ENCODE data around the gene PCIF1. TPM values are rescaled to one million over a fixed set of nuclear protein-coding genes. Genes with fewer than 3 reads are reported as not detected.

The PCIF1 gene
- total RNA-seq, result 10 to 100 TPM; 13.3 to 19.2 (median 17.7) TPM
- 10 to 100 TPM; 22.9 to 34.9 TPM for polyA plus RNA-seq

DNA sequence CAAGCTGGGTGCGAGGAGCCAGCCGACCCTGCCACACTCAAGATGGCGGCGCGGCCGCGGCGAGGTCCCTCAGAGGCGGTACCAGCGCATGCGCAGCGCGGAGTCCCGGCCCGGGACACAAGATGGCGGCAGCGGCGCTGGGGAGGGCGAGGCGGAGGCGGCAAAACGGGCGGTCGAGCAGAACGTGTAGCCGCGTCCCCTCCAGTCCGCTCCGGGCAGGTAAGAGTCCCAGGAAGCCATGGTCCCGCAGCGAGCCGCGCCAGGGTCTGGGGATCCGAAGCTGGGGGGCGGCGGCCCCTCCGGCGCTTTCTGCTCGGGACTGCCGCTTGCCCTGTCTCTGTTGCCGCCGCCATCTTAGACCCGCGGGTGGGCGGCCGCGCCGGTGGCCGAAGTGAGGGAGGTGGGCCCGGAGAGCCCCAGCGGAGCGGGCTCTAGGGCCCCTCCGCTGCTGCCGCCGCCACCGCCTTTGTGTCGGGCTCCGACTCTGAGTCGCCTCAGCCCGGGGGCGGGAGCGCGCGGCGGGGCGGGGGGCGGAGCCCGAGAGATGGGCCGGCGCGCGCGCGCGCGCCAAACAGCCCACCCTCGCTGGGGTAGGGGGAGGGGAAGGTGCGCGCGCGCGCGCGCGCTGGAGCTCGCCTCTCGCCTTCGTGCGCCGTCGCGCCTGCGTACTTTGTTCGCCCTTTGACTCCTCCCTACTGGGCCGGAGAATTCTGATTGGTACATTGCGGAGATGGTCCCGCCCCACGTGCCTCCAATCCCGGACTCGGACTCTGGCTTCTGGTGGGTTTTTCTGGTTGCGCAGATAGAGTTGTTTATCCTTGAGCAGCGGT, at the start of gene PCIF1:
Gene PCIF1, plus strand, starts transcription at position 98 of the 830 bp plus-strand sequence. CDS start 4,317 bp downstream, outside the sequence.
- Histone ChIP-seq H3K9me3 (no peaks in the 10 kb centered on the region), H3K27ac (peak within 1 kb of the TSS; percentile 99 to 100 (median 100)), H3K36me3 (peaks cover 4 to 26% (median 21%) of the 10 kb centered on the region in 3 donors), H3K27me3 (no peaks in the 10 kb centered on the region), H3K4me3 (peak within 1 kb of the TSS; percentile 81 to 100 (median 94)), H3K4me1 (peaks cover 0 to 10% (median 0%) of the 10 kb centered on the region in 3 donors)
- intact Hi-C loops (cut with DNase I), result no loop called here
- DNase-seq, result peak; percentile 96 to 100 (median 98)
- FAIRE-seq, result no peak
- peak; percentile 87 to 93 (median 88) for ATAC-seq
- WGBS, 2 donors, result 0 to 1% methylated on average over 70 to 102 of the region's 102 CpGs
- TF ChIP-seq, protein P1, sequence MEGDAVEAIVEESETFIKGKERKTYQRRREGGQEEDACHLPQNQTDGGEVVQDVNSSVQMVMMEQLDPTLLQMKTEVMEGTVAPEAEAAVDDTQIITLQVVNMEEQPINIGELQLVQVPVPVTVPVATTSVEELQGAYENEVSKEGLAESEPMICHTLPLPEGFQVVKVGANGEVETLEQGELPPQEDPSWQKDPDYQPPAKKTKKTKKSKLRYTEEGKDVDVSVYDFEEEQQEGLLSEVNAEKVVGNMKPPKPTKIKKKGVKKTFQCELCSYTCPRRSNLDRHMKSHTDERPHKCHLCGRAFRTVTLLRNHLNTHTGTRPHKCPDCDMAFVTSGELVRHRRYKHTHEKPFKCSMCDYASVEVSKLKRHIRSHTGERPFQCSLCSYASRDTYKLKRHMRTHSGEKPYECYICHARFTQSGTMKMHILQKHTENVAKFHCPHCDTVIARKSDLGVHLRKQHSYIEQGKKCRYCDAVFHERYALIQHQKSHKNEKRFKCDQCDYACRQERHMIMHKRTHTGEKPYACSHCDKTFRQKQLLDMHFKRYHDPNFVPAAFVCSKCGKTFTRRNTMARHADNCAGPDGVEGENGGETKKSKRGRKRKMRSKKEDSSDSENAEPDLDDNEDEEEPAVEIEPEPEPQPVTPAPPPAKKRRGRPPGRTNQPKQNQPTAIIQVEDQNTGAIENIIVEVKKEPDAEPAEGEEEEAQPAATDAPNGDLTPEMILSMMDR (IDR thresholded peaks at IDR 0.05), result no peak

DNA sequence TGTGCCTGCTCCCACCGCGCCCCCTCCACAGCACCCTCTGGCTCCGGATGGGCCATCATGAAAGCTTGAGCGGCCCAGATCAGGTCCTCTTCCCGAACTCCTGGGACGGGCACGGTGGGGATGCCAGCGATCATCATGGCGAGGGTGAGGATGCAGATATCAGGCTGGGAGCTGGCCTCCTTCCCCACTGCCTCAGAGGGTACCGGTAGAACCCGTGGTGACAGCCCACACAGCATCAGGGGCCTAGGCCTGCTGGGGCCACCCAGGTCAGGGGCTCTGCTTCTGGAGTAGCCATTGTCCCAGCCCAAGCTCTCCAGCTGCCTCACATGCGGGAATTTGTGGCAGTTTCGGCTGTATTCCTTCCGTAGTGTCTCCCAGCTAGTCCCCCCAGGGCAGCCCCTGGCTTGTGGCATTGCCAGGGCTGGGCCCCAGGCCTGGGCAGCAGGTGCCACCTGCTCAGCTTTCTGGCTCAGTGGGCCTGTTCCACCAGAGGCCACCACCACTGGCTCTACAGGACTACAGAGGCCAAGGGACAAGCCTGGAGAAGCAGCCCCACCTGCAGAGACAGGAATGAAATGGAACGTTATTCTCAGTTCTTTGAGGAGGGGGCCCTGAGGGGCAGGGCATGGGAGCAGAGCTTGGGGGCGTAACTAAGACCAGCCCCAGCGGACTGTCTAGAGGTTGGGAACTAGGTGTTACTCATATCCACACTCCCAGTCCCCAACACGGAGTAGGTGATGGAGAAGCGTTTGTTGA, 47.7 kb upstream of the PCIF1 start:
- no peak for DNase-seq
- ATAC-seq, result no peak
- Histone ChIP-seq H3K4me3 (no peak overlapping the region), H3K4me1 (peaks cover 1 to 3% (median 1%) of the 10 kb centered on the region in 3 donors), H3K27ac (no peak overlapping the region), H3K36me3 (peaks cover 0 to 8% (median 6%) of the 10 kb centered on the region in 3 donors), H3K9me3 (no peaks in the 10 kb centered on the region), H3K27me3 (no peaks in the 10 kb centered on the region)
- intact Hi-C loops (cut with DNase I), result loop anchor here in 1 of 3 donors (5.0 kb wide), 1 partner anchor 81 kb away; no protein-coding TSS in a partner anchor
- TF ChIP-seq, protein P1 (IDR thresholded peaks at IDR 0.05), result no peak
- WGBS, 2 donors, result 89 to 93% methylated on average over 18 to 19 of the region's 19 CpGs
- FAIRE-seq, result no peak

DNA sequence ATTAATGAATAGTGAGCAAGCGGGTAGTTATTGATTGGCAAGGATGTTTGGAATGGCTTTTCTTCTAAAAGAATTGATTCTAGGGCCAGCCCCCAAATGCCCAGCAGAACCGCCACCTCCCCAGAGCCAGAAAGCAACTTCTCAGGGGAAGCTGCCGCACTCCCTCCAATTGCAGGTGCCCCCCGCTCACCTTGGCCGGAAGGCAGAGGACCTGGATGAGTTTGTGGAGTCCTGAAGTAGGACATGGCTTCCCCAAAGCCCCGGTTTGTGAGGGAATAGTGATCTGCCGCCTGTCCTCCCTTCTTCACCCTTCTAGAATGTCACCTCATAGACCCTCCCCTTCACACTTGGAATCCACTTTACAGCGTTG, 47.2 kb upstream of the PCIF1 start, which contains the start of gene SPATA25:
Gene SPATA25, minus strand, starts transcription at position 277 of the 370 bp plus-strand sequence. Its CDS starts 32 bp downstream, at position 245.
- FAIRE-seq (no peak), ATAC-seq (no peak), DNase-seq (no peak)
- Histone ChIP-seq H3K36me3 (peaks cover 0 to 8% (median 6%) of the 10 kb centered on the region in 3 donors), H3K27me3 (no peaks in the 10 kb centered on the region), H3K27ac (no peak within 1 kb of the TSS), H3K4me3 (no peak within 1 kb of the TSS), H3K4me1 (peaks cover 0 to 4% (median 3%) of the 10 kb centered on the region in 3 donors), H3K9me3 (no peaks in the 10 kb centered on the region)
- 87 to 91% methylated on average over 8 of the region's 8 CpGs for WGBS, 2 donors
- TF ChIP-seq, protein P1 (IDR thresholded peaks at IDR 0.05), result no peak
- intact Hi-C loops (cut with DNase I), result loop anchor here in 1 of 3 donors (5.0 kb wide), 1 partner anchor 80 kb away; no protein-coding TSS in a partner anchor

DNA sequence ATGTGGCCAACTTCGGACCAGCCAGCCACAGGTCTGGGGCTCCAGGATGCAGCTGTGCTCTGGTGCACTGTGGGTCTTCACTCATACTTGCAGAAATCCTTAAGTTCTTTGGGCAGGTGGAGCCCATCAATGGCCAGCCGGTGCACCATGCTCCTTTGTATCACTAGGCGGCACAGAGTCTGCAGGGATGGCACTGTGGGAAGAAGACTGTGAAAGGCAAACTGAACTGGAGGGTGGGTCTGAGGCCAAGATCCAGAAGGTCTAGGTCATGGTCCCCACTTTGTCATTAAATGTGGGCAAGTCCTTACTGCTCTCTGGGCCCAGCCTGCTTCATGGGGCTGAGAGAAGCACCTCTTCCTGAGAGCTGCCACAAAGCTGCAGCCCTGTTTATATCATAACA, 45.8 kb upstream of the PCIF1 start:
- FAIRE-seq (no peak), ATAC-seq (no peak), DNase-seq (no peak)
- Histone ChIP-seq H3K9me3 (no peaks in the 10 kb centered on the region), H3K36me3 (peaks cover 0 to under 1% (median 0%) of the 10 kb centered on the region in 3 donors), H3K4me3 (no peak overlapping the region), H3K27ac (no peak overlapping the region), H3K4me1 (peaks cover 3 to 4% (median 4%) of the 10 kb centered on the region in 3 donors), H3K27me3 (no peaks in the 10 kb centered on the region)
- intact Hi-C loops (cut with DNase I), result loop anchor here in 1 of 3 donors (5.0 kb wide), 1 partner anchor 79 kb away; no protein-coding TSS in a partner anchor
- WGBS, 2 donors, result 83 to 88% methylated on average over 3 of the region's 3 CpGs
- TF ChIP-seq, protein P1 (IDR thresholded peaks at IDR 0.05), result no peak

All from pancreas (tissue), 10 donors.